HEK293 (cell line): Measurements from ENCODE around the gene LARP1.
A peak's percentile ranks its signal among the peaks of the same experiment; 100 is the strongest.

Experiments used
- CTCF ChIA-PET: fragments of 350-600 bp; formaldehyde crosslinking; extraction: SDS; loops from one replicate; lab custom pipeline; 2021; ENCODE audit warnings: antibody characterized with exemption; lab: Yijun Ruan, JAX
- POLR2A ChIA-PET: fragments of 300-600 bp; formaldehyde crosslinking; extraction: SDS; loops from one replicate; lab custom pipeline; 2020; ENCODE audit warnings: antibody characterized with exemption, inconsistent platforms; lab: Yijun Ruan, JAX
- H3K27ac ChIP-seq: fragments of 200-500 bp; sonication (Bioruptor generic); 2 replicates; pipeline ENCODE4 v1.5.1; 2014; ENCODE audit warnings: low read depth, low read length, control low read depth, inconsistent platforms; ENCODE audit errors: extremely low read depth
- H3K36me3 ChIP-seq, 2 experiments: fragments of 200-500 bp in 1 of 2; sonication (Bioruptor generic) in 1 of 2; 1 replicate in 1 of 2; 2 replicates in 1 of 2; pipeline ENCODE4 v1.5.1; 2014 to 2017; ENCODE audit warnings: inconsistent platforms in 2 of 2, low read length in 2 of 2; ENCODE audit not compliant: control insufficient read depth in 2 of 2, insufficient read depth in 1 of 2
- H3K4me1 ChIP-seq: fragments of 200-500 bp; sonication (Bioruptor generic); 2 replicates; pipeline ENCODE4 v1.5.1; 2014; ENCODE audit warnings: mild to moderate bottlenecking, low read length, inconsistent platforms; ENCODE audit not compliant: control insufficient read depth, insufficient read depth
- H3K4me3 ChIP-seq: 2 replicates; pipeline ENCODE4 v1.5.1; 2011; ENCODE audit warnings: low read depth, mild to moderate bottlenecking, control low read depth, low read length, moderate library complexity
- H3K9me3 ChIP-seq: fragments of 200-500 bp; sonication (Bioruptor generic); 2 replicates; pipeline ENCODE4 v1.5.1; 2014; ENCODE audit warnings: low read depth, low read length, inconsistent platforms; ENCODE audit not compliant: control insufficient read depth, insufficient read depth
- GLIS2 ChIP-seq: fragments of 450-650 bp; formaldehyde crosslinking; IDR thresholded peaks from 2 replicates; pipeline ENCODE4 v1.5.1; 2016; ENCODE audit warnings: missing biosample characterization, missing genetic modification characterization
- HIC1 ChIP-seq: fragments of 450-650 bp; formaldehyde crosslinking; IDR thresholded peaks from 2 replicates; pipeline ENCODE4 v1.5.1; 2016; ENCODE audit warnings: missing biosample characterization, missing genetic modification characterization
- PRDM10 ChIP-seq: fragments of 450-650 bp; formaldehyde crosslinking; IDR thresholded peaks from 2 replicates; pipeline ENCODE4 v1.5.1; 2016; ENCODE audit warnings: missing biosample characterization, missing genetic modification characterization
- SCRT2 ChIP-seq: fragments of 450-650 bp; formaldehyde crosslinking; IDR thresholded peaks from 2 replicates; pipeline ENCODE4 v1.5.1; 2016; ENCODE audit warnings: missing biosample characterization, missing genetic modification characterization
- SETDB1 ChIP-seq: IDR thresholded peaks from one replicate; pipeline ENCODE4 v1.6.1; 2017; ENCODE audit warnings: mild to moderate bottlenecking, low read length, moderate library complexity, mixed read lengths; ENCODE audit not compliant: insufficient read length
- ZBTB1 ChIP-seq: fragments of 450-650 bp; formaldehyde crosslinking; IDR thresholded peaks from 2 replicates; pipeline ENCODE4 v1.5.1; 2016; ENCODE audit warnings: missing biosample characterization, missing genetic modification characterization
- ZBTB49 ChIP-seq: fragments of 450-650 bp; formaldehyde crosslinking; IDR thresholded peaks from 2 replicates; pipeline ENCODE4 v1.5.1; 2016; ENCODE audit warnings: missing biosample characterization, missing genetic modification characterization, low read depth
- ZBTB7A ChIP-seq: fragments of 450-650 bp; formaldehyde crosslinking; IDR thresholded peaks from 2 replicates; pipeline ENCODE4 v1.5.1; 2016; ENCODE audit warnings: low read depth, missing biosample characterization, missing genetic modification characterization
- ZNF10 ChIP-seq: fragments of 450-650 bp; formaldehyde crosslinking; IDR thresholded peaks from 2 replicates; pipeline ENCODE4 v1.5.1; 2017; ENCODE audit warnings: missing biosample characterization, missing genetic modification characterization
- ZNF266 ChIP-seq: fragments of 450-650 bp; formaldehyde crosslinking; IDR thresholded peaks from 2 replicates; pipeline ENCODE4 v1.5.1; 2016; ENCODE audit warnings: missing biosample characterization, missing genetic modification characterization, low read depth
- ZNF341 ChIP-seq: fragments of 450-650 bp; formaldehyde crosslinking; IDR thresholded peaks from 2 replicates; pipeline ENCODE4; 2016; ENCODE audit warnings: low read depth, missing biosample characterization, missing genetic modification characterization
- ZNF354C ChIP-seq: fragments of 450-650 bp; formaldehyde crosslinking; IDR thresholded peaks from 2 replicates; pipeline ENCODE4 v1.5.1; 2016; ENCODE audit warnings: missing biosample characterization, missing genetic modification characterization, low read depth, borderline replicate concordance
- ZNF423 ChIP-seq: fragments of 450-650 bp; formaldehyde crosslinking; IDR thresholded peaks from 2 replicates; pipeline ENCODE4 v1.5.1; 2016; ENCODE audit warnings: missing biosample characterization, missing genetic modification characterization
- ZNF600 ChIP-seq: fragments of 450-650 bp; formaldehyde crosslinking; IDR thresholded peaks from 2 replicates; pipeline ENCODE4 v1.5.1; 2016; ENCODE audit warnings: missing biosample characterization, missing genetic modification characterization
- ZNF626 ChIP-seq: fragments of 450-650 bp; sonication (Bioruptor Pico); formaldehyde crosslinking; IDR thresholded peaks from 2 replicates; pipeline ENCODE4 v1.5.1; 2018; ENCODE audit warnings: missing biosample characterization, missing genetic modification characterization, inconsistent platforms
- ZNF707 ChIP-seq: fragments of 450-650 bp; formaldehyde crosslinking; IDR thresholded peaks from 2 replicates; pipeline ENCODE4 v1.5.1; 2016; ENCODE audit warnings: missing biosample characterization, missing genetic modification characterization
- ZNF791 ChIP-seq: fragments of 450-650 bp; formaldehyde crosslinking; IDR thresholded peaks from 2 replicates; pipeline ENCODE4 v1.5.1; 2016; ENCODE audit warnings: missing biosample characterization, missing genetic modification characterization
- TF ChIP-seq, protein P1 (sequence below): sonication (generic); formaldehyde crosslinking; IDR thresholded peaks from 2 replicates; pipeline ENCODE4 v1.8.1; 2022; ENCODE audit warnings: mild to moderate bottlenecking, moderate library complexity, missing genetic modification reagents

Gene LARP1

GRCh38 chr5:154767576-154767975, 12.4 kb downstream of the LARP1 start:
- Histone ChIP-seq H3K4me3 (no peak overlapping the region), H3K4me1 (peaks cover 41% of the 10 kb centered on the region), H3K36me3 (no peaks in the 10 kb centered on the region; a peak in 1 of 3 replicates), H3K27ac (no peak overlapping the region; the same call in 1 of the 2 replicates), H3K9me3 (no peaks in the 10 kb centered on the region)
- ChIA-PET POLR2A (interaction anchor here (1.0 to 1.4 kb wide), 3 partner anchors 9 to 16 kb away, joined by 3 to 5 read pairs (median 4); no protein-coding TSS in a partner anchor), CTCF (no interaction called here)
- TF ChIP-seq ZNF626 (tag by site-specific recombination) (no peak), ZNF341 (peak; percentile 67)

- Histone ChIP-seq H3K27ac (no peak overlapping the region), H3K4me3 (no peak overlapping the region), H3K4me1 (peaks cover 42% of the 10 kb centered on the region), H3K9me3 (no peaks in the 10 kb centered on the region), H3K36me3 (no peaks in the 10 kb centered on the region; a peak in 1 of 3 replicates)
- CTCF ChIA-PET, result interaction anchor here (0.6 kb wide), 1 partner anchor 566 kb away, joined by 3 read pairs; no protein-coding TSS in a partner anchor
- TF ChIP-seq ZNF10 (tag by site-specific recombination), result no peak
- POLR2A ChIA-PET, result interaction anchor here (1.4 kb wide), 1 partner anchor 15 kb away, joined by 3 read pairs; no protein-coding TSS in a partner anchor
Observed at GRCh38 chr5:154768207-154768606, 13.0 kb downstream of the LARP1 start.

GRCh38 chr5:154770111-154770510, 14.9 kb downstream of the LARP1 start:
- Histone ChIP-seq H3K36me3 (peaks cover 0 to 3% of the 10 kb centered on the region in 2 experiments; a peak in 2 of 3 replicates), H3K9me3 (no peaks in the 10 kb centered on the region), H3K4me3 (no peak overlapping the region), H3K4me1 (peaks cover 48% of the 10 kb centered on the region), H3K27ac (peak overlapping the region; percentile 41)
- ChIA-PET CTCF (no interaction called here), POLR2A (no interaction called here)
- TF ChIP-seq ZNF423, result no peak
- TF ChIP-seq ZNF707 (tag by site-specific recombination), result no peak
- TF ChIP-seq PRDM10, result 0 out of 2 replicates have a peak, but pooled peaks have one; percentile 20

- no peaks in the 10 kb centered on the region for H3K9me3 ChIP-seq
- ChIA-PET POLR2A (no interaction called here), CTCF (interaction anchor here (0.5 to 0.7 kb wide), 2 partner anchors 26 to 77 kb away, joined by 3 to 5 read pairs; no protein-coding TSS in a partner anchor)
- no peak overlapping the region for H3K4me3 ChIP-seq
- peaks cover 49% of the 10 kb centered on the region for H3K4me1 ChIP-seq
- H3K36me3 ChIP-seq, result peaks cover 0 to 3% of the 10 kb centered on the region in 2 experiments; a peak in 2 of 3 replicates
- H3K27ac ChIP-seq, result peak overlapping the region; percentile 20; the same call in 1 of the 2 replicates
- TF ChIP-seq HIC1 (tag by site-specific recombination), result no peak
- no peak for TF ChIP-seq ZBTB49
- TF ChIP-seq ZNF600 (tag by site-specific recombination), result peak; percentile 95
- no peak for TF ChIP-seq ZNF266 (tag by site-specific recombination)
- TF ChIP-seq GLIS2, result no peak
- no peak for TF ChIP-seq ZBTB7A (tag by site-specific recombination)
- no peak for TF ChIP-seq SCRT2
- no peak for TF ChIP-seq ZNF354C (tag by site-specific recombination)
- TF ChIP-seq, protein P1, sequence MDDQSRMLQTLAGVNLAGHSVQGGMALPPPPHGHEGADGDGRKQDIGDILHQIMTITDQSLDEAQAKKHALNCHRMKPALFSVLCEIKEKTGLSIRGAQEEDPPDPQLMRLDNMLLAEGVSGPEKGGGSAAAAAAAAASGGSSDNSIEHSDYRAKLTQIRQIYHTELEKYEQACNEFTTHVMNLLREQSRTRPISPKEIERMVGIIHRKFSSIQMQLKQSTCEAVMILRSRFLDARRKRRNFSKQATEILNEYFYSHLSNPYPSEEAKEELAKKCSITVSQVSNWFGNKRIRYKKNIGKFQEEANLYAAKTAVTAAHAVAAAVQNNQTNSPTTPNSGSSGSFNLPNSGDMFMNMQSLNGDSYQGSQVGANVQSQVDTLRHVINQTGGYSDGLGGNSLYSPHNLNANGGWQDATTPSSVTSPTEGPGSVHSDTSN (CRISPR knock-in tag), result no peak
- no peak for TF ChIP-seq SETDB1
- TF ChIP-seq ZBTB1 (tag by site-specific recombination), result no peak
- TF ChIP-seq ZNF791 (tag by site-specific recombination), result no peak
Observed at GRCh38 chr5:154771383-154771901, 16.3 kb downstream of the LARP1 start.
